Measurements from ENCODE around the gene GSE1. TPM values are rescaled to one million over a fixed set of nuclear protein-coding genes. Genes with fewer than 3 reads are reported as not detected.

GSE1 gene
- total RNA-seq, 1 experiment from 2014 or later: 31.1 TPM

- Histone ChIP-seq H3K4me3 (no peak overlapping the region), H3K27me3 (no peaks in the 10 kb centered on the region), H3K27ac (peak overlapping the region; percentile 24; the same call in 1 of the 2 replicates), H3K9me3 (replicated peaks) (no peaks in the 10 kb centered on the region), H3K4me1 (peaks cover 24% of the 10 kb centered on the region), H3K36me3 (peaks cover 6% of the 10 kb centered on the region; the same call in 1 of the 2 replicates)
- DNase-seq: peak; percentile 75 to 76
Measured at GRCh38 chr16:85652431-85653221, 39.5 kb downstream of the GSE1 start.

- Histone ChIP-seq H3K36me3 (peaks cover 9% of the 10 kb centered on the region; the same call in 1 of the 2 replicates), H3K4me3 (no peak overlapping the region), H3K27me3 (no peaks in the 10 kb centered on the region), H3K27ac (no peak overlapping the region), H3K4me1 (peaks cover 24% of the 10 kb centered on the region), H3K9me3 (replicated peaks) (no peaks in the 10 kb centered on the region)
- no peak for DNase-seq
Measured at GRCh38 chr16:85653290-85653891, 40.3 kb downstream of the GSE1 start.

- no peak overlapping the region for H3K27ac ChIP-seq
- peaks cover 24% of the 10 kb centered on the region for H3K4me1 ChIP-seq
- no peaks in the 10 kb centered on the region for H3K27me3 ChIP-seq
- no peak for DNase-seq
- no peak overlapping the region for H3K4me3 ChIP-seq
- peaks cover 9% of the 10 kb centered on the region; the same call in 1 of the 2 replicates for H3K36me3 ChIP-seq
- H3K9me3 ChIP-seq (replicated peaks): no peaks in the 10 kb centered on the region
Measured at GRCh38 chr16:85654251-85655095, 41.4 kb downstream of the GSE1 start.

GRCh38 chr16:85655216-85656129, 42.4 kb downstream of the GSE1 start:
- H3K4me1 ChIP-seq: peaks cover 19% of the 10 kb centered on the region
- peaks cover 9% of the 10 kb centered on the region; the same call in 1 of the 2 replicates for H3K36me3 ChIP-seq
- H3K9me3 ChIP-seq (replicated peaks): no peaks in the 10 kb centered on the region
- H3K27me3 ChIP-seq: no peaks in the 10 kb centered on the region
- no peak for DNase-seq
- no peak overlapping the region for H3K27ac ChIP-seq
- no peak overlapping the region for H3K4me3 ChIP-seq

- DNase-seq: no peak
- no peak overlapping the region for H3K4me3 ChIP-seq
- no peak overlapping the region for H3K27ac ChIP-seq
- H3K4me1 ChIP-seq: peaks cover 12% of the 10 kb centered on the region
- H3K36me3 ChIP-seq: peaks cover 9% of the 10 kb centered on the region; the same call in 1 of the 2 replicates
- H3K9me3 ChIP-seq (replicated peaks): no peaks in the 10 kb centered on the region
- H3K27me3 ChIP-seq: no peaks in the 10 kb centered on the region
Measured at GRCh38 chr16:85656351-85657266, 43.5 kb downstream of the GSE1 start.

GRCh38 chr16:85657267-85657650, 44.1 kb downstream of the GSE1 start:
- Histone ChIP-seq H3K9me3 (replicated peaks) (no peaks in the 10 kb centered on the region), H3K36me3 (peaks cover 9% of the 10 kb centered on the region; the same call in 1 of the 2 replicates), H3K4me1 (peaks cover 5% of the 10 kb centered on the region), H3K27ac (no peak overlapping the region), H3K27me3 (no peaks in the 10 kb centered on the region), H3K4me3 (no peak overlapping the region)
- no peak for DNase-seq

GRCh38 chr16:85657996-85658395, 44.9 kb downstream of the GSE1 start:
- DNase-seq: no peak
- Histone ChIP-seq H3K36me3 (peaks cover 9% of the 10 kb centered on the region; the same call in 1 of the 2 replicates), H3K27ac (no peak overlapping the region), H3K9me3 (replicated peaks) (no peaks in the 10 kb centered on the region), H3K4me1 (no peaks in the 10 kb centered on the region), H3K27me3 (no peaks in the 10 kb centered on the region), H3K4me3 (no peak overlapping the region)

- H3K9me3 ChIP-seq (replicated peaks): no peaks in the 10 kb centered on the region
- peaks cover 12% of the 10 kb centered on the region; the same call in 1 of the 2 replicates for H3K36me3 ChIP-seq
- no peaks in the 10 kb centered on the region for H3K4me1 ChIP-seq
- H3K4me3 ChIP-seq: no peak overlapping the region
- no peaks in the 10 kb centered on the region for H3K27me3 ChIP-seq
- no peak overlapping the region for H3K27ac ChIP-seq
- DNase-seq: no peak
Measured at GRCh38 chr16:85658504-85659326, 45.6 kb downstream of the GSE1 start.

GRCh38 chr16:85659336-85659735, 46.2 kb downstream of the GSE1 start:
- Histone ChIP-seq H3K27ac (no peak overlapping the region), H3K27me3 (no peaks in the 10 kb centered on the region), H3K9me3 (replicated peaks) (no peaks in the 10 kb centered on the region), H3K36me3 (peaks cover 15% of the 10 kb centered on the region; the same call in 1 of the 2 replicates), H3K4me3 (no peak overlapping the region), H3K4me1 (no peaks in the 10 kb centered on the region)
- DNase-seq: no peak

- DNase-seq: peak; percentile 64 to 75
- Histone ChIP-seq H3K9me3 (replicated peaks) (no peaks in the 10 kb centered on the region), H3K4me1 (no peaks in the 10 kb centered on the region), H3K4me3 (no peak overlapping the region), H3K36me3 (peaks cover 16% of the 10 kb centered on the region; the same call in 1 of the 2 replicates), H3K27me3 (no peaks in the 10 kb centered on the region), H3K27ac (no peak overlapping the region)
Measured at GRCh38 chr16:85659805-85660511, 46.8 kb downstream of the GSE1 start.

- Histone ChIP-seq H3K36me3 (peaks cover 14% of the 10 kb centered on the region; the same call in 1 of the 2 replicates), H3K9me3 (replicated peaks) (no peaks in the 10 kb centered on the region), H3K4me1 (no peaks in the 10 kb centered on the region), H3K27me3 (no peaks in the 10 kb centered on the region), H3K4me3 (no peak overlapping the region), H3K27ac (no peak overlapping the region)
- DNase-seq: no peak
Measured at GRCh38 chr16:85660843-85661739, 48.0 kb downstream of the GSE1 start.
